ENCODE results near the gene SCAI.

The SCAI gene

GRCh38 chr9:124894035-124894740 lies 249.1 kb downstream of the SCAI start:
- no peak overlapping the region for H3K9ac ChIP-seq (ENCODE audit: insufficient read length)
- peak overlapping the region; percentile 58; the same call in 1 of the 2 replicates for H3K27ac ChIP-seq
- TF ChIP-seq FOXP2 (optimal IDR thresholded peaks at IDR 0.05; ENCODE audit: control extremely low read depth, extremely low read length, insufficient read depth) (no peak), EZH2 (IDR thresholded peaks at IDR 0.05) (no peak), POLR2AphosphoS5 (IDR thresholded peaks at IDR 0.05; ENCODE audit: borderline replicate concordance, low read depth, low read length) (no peak)
- no peaks in the 10 kb centered on the region for H3K9me3 ChIP-seq (ENCODE audit: low read depth, low read length)
- no peak for DNase-seq (ENCODE audit: low read depth, low spot score)
- peaks cover 21% of the 10 kb centered on the region; the same call in 1 of the 2 replicates for H3K36me3 ChIP-seq (ENCODE audit: insufficient read depth, low read length)
- H3K4me3 ChIP-seq = 0 out of 2 replicates have a peak overlapping the region, but pooled peaks have one; percentile 10

All from SK-N-MC (cell line).